ENCODE measurements around the gene RELL1.

The RELL1 gene, protein sequence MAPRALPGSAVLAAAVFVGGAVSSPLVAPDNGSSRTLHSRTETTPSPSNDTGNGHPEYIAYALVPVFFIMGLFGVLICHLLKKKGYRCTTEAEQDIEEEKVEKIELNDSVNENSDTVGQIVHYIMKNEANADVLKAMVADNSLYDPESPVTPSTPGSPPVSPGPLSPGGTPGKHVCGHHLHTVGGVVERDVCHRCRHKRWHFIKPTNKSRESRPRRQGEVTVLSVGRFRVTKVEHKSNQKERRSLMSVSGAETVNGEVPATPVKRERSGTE

DNA sequence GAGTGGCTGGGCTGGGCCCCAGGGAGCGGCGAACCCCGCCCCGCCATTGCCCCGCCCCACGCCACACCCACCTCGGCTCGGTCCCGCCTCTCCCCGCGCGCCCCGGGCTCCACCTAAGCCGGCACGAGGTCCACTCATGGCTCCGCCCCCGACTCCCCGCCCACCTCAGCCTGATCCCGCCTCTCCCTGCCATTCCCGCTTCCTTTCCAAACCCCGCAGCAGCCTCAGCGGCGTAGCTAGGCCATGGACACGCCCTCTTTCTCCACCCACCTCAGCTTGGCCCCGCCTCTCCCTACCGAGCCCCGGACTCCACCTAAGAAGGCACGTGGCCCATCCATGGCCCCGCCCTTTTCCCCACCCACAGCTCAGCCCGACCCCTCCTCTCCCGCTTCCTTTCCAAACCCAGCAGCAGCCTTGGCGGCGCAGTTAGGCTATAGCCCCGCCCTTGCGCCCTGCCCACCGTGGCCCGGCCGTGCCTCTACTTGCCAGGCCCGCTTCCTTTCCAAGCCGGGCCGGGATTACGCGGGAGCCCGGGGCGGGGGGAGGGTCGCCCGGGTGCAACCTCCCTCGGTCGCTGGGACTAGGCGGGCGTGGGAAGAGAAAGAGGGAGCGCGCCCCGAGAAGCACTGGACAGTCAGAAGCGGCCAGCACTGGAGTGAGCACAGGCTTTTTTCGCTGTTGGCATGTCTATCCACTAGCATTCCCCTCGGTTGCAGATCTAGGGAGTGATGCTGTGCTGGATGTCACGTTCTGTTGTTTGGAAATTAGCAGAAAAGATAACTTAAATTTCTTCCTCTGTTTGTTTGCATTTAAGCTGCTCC lies at the start of gene RELL1:
Gene RELL1, minus strand, starts transcription at position 4 of the 821 bp plus-strand sequence. CDS start 89 bp downstream, outside the sequence.
- DNase-seq = peak; percentile 92

DNA sequence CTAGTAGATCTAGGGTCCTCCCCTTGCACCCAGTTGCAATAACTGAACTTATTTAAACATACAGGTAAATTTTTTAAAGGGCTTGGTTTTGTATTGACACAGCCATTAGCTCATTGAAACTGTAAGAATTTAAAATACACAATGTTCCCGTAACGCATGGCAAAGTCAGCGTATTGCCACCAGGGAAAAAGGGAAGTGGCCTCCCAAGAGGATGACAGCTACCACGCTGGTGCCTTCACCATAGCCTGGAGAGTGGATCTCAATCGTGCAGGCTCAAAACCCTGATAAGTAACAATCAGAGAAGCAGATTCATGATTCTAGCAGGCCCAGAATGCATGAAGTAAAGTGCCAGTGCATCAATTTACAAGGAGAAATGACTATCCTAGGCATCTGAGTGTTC lies 49.4 kb upstream of the RELL1 start:
- DNase-seq = no peak

DNA sequence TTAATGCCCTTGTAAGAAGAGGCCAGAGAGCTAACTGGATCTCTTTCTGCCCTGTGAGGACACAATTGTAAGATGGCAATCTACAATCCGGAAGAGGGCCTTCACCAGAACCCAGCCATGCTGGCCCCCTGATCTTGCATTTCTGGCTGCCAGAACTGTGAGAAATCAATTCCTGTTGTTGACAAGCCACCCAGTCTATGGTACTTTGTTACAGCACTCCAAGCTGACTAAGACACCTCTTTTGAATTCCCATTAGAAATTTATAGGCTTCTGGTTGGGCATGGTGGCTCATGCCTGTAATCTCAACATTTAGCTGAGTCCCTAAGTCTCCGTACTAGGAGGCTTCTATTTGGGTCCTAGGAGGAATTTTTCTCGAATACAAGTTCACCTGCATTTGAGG lies 48.8 kb upstream of the RELL1 start:
- DNase-seq = no peak

DNA sequence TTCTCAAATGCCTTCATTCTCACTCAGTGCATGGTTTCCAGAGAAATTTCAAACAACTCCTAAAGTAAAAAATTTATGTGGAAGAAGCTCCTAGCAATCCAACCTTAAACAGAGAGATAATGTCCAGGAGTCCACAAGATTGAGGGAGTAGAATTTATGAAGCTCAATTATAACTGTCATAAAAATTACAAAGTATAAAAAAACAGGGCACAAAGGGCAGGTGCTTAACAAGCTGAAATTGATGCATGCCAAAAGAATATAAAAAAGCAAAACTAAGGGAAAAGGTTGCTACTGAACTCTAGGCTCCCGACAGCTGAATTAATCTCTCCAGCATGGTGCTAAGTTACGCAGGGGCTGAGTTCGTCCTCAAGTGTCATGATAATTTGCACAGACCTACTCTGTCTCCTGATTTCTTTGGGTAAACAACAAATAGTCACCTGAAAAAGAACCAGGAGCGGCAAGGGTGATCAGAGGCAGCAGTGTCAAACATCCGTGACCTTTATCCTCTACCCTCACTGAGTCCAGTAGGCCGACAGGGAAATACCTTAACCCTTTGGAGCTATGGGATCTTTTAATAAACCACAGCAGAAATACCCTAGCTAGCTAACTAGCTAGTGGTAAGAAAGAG lies 47.2 kb upstream of the RELL1 start:
- no peak for DNase-seq

DNA sequence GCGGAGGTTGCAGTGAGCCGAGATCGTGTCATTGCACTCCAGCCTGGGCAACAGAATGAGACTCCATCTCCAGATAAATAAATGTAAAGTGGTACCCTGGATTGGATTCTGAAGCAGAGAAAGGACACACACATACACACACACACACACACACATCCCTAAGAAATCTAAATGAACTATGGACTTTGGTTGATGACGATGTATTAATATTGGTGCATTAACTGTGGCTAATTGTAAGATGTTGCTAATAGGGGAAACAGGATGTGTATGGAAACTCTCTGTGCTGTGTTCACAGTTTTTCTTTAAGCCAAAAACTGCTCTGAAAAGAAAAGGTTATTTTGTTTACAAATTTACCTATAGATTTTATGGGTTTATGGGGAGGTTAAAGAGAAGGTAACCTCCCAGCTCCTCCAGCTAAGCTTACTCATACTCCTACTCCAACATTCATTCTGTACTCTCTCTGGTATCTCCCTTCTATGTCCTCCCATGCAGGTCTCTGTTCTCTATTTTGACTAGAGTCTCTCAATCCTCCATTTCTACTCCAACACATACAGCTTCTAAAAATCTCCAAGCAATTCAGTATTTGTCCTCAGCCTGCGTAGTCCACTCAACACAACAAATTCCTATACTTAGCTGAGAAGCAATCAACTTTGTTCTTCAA lies 46.5 kb upstream of the RELL1 start:
- DNase-seq = no peak

DNA sequence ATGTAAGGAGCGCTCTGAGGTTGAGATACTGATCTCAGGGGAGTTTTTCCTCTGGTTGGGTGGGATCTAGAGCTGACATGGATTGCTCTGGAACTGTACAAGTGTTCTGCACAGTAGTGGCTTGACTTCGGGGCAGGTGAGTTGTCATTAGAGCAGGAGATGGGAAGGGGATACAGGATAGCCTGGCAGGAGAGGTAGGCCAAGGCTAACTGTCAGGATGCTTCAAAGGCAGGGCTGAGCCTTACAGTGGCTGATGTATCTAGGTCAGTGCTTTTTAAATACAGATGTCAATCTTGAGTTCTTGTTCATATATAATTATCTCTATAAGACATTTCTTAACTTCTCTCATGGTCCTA lies 43.5 kb upstream of the RELL1 start:
- DNase-seq = no peak

DNA sequence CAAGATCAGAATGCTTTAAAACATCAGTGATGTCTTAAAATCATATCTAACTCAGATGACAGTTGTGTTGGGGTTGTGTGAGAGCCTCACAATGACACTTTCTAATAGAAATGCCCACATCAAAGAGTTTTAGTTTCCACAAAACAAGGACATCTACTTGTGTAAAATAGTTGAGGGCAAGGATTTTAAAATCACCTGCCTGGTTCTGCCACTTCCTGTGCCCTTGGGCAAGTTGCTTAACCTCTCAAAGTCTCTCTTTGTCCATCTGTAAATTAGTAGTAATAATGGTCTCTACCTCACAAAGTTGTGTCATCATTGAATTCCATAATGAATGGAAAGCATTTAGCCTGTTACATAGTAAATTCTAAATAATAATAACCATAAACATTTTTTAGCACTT lies 41.9 kb upstream of the RELL1 start:
- no peak for DNase-seq

DNA sequence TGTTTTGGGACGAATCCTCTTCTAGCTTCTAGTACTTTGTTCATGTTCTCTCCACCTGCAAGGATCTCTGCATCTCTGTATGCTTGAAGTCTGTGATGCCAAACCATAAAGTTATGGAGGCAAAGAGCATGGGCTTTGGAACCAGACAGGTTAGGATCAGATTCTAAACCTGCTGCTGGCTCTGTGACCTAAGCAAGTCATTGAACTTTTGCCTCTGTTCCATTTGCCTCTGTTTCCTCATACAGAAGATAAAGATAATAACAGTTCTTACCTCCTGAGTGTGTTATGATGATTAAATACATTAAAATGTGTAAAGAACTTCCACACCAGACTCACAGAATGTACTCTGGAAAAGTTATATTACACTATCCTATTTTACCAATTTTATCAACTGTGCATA lies 41.5 kb upstream of the RELL1 start:
- DNase-seq = no peak

DNA sequence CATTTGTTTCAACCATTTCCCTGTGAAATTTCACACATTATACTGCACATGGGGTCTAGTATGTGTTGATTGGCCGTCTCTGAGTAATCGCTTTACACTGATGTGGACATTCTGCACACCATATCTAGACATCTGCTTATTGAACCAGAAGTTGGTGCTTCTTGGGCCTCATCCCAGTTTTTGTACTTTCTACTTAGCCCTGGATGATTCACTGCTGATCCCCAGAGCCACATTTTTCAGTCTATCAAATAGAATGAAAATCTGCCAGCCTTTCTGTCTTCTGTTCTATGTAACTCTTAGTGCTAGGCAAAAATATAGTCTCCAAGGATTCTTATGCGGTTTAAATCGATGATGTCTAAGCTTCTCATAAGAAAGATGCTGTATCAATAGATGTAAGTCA lies 40.5 kb upstream of the RELL1 start:
- DNase-seq = no peak

DNA sequence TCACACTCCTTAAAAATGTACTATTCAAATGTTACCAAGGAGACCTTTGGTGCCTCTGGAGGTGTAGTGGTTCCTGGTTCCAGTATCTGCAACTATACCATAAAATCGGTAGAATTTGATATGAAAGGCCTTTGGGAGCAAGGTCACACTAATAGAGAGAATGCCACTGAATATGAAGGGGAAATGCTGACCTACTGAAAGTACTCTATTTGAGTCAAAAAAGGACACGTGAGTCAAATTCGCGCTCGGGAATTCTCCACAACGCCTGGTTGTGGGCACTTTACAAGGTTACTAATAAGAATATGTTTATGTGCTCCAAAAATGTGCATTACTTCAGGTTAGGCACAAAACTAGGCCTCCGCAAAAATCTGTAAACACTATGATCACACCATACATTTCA lies 39.5 kb upstream of the RELL1 start:
- no peak for DNase-seq

DNA sequence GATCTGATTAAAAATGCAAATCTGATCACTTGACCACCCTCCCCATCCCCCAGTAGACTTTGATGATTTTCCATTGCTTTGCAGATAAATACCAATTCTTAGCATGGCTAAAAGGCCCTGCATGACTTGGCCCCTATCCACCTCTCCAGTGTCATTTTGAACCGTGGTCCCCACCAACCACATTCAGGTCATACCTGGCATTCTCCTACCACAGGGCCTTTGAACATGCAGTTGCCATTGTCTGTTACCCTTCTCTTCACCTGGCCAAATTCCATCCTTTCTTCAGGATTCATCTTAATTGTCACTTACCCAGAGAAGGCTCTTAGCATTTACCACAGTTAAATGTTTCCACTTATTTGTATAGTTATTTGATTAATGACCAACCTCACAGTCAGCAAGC lies 36.9 kb upstream of the RELL1 start:
- DNase-seq = no peak

DNA sequence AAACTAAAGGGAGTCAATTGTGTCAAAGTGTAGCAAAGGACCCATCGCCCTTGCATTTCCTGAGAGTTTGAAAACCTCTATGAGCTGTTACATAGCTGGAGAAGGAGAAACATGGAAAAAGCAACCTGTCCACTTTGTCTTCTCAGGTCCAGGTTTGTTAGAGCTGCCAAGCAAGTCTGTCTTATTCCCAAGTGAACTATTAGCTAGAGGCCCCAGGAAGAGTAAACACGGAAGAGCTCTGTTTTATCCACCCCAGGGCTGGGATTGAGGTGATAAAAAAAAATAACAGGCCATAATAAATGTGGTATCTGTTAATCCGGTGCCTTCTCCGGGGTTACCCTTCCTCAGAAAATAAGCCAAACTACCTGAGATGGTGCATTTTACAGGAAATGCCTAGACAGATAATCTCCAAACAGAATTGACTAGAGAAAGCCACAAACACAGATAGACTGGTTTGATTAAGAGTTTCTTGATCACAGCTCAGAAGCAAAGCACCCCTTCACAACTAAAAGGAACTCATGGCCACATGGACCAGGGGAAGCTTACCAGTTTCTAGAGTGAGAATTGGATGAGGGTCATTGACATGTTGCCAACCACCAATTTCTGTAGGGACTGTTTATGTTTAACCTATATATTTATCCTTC lies 35.9 kb upstream of the RELL1 start:
- DNase-seq = no peak

DNA sequence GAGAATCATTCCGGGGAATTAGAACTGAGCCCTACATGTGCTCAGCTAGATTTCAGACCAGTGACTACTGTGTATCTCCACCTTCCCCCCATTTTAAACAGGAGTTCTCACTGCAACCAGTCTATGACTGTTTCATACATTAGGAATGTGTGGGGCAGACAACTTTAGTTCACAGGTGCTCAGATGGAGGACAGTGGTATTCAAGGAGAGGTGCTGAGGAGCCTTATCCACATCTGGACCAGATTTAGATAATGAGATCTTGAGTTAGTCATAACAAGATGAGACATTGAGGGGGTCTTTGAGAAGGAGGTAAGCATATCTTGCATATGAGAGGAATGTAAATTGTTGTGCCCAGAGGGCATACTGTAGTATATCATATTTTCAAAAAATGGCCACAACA lies 32.8 kb upstream of the RELL1 start:
- DNase-seq = no peak

DNA sequence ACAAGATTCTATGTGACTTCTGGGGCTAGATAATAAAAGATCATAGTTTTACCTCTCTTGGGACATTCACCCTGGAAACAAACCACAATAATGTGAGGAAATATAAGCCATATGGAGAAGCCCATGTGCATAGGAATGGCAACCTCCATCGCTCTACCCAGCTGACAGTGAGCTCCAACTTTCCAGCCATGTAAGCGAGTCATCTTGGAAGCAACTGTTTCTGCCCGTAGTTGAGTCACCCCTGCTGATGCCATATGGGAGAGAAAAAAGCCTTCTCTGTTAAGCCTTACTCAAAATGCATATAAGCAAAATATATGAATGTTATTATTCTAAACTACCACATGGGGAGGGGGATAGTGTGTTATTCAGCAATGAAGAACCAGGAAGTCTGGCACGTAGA lies 31.4 kb upstream of the RELL1 start:
- DNase-seq = no peak

DNA sequence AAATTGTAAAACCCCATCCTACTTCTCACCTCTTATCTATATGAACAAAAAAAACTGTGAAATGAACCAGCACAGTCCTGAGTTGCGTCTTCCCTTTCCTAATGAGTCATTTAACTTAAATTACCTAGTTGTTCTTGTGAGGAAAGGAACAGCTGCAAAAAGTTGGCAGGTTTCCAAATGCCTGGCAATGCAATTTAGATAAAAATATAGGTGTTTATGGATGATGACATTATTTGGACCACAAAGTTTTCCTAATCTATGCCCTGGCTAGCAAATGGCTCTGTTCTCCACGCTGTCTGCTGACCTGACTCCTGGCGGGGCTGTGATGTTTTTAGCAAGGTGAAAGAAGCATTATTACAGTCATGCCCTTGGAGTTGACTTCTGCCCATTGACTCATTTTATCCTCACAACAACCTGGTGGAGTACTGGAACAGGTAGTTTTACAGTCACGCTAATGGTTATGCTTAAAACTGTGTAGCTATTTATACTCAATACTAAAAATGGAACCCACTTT lies 29.8 kb upstream of the RELL1 start:
- peak; percentile 3 for DNase-seq

DNA sequence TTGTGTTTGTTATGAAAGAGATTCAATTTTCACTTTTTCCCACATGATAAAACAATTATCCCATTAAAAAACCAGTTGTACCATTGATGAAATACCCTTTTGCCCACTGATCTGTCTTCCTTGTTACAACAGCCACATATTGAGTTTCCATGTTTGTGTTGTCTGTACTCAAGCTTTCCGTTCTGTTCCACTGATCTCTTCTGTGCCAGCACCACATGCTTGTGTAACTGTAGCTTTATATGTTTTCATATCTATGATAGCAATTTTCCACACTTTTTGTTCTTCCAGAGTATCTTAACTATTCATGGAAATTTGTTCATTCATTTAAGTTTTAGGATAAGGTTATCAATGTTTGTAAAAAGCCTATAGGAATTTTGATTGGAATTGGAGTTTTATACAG lies 24.3 kb upstream of the RELL1 start:
- DNase-seq = no peak

DNA sequence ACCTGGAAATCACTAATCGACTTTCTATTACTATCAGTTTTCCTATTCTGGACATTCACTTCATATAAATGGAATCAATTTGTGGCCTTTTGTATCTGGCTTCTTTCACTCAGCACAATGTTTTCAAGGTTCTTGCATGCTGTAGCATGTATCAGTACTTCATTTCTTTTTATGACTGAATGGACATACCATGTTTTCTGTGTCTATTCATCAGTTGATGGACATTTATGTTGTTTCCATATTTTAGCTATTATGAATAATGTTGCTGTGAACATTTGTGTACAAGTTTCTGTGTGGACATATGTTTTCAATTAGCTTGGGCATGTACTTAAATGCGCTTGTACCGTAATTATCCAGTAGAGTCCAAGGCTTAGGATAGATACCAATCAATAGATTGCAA lies 19.9 kb upstream of the RELL1 start:
- no peak for DNase-seq

DNA sequence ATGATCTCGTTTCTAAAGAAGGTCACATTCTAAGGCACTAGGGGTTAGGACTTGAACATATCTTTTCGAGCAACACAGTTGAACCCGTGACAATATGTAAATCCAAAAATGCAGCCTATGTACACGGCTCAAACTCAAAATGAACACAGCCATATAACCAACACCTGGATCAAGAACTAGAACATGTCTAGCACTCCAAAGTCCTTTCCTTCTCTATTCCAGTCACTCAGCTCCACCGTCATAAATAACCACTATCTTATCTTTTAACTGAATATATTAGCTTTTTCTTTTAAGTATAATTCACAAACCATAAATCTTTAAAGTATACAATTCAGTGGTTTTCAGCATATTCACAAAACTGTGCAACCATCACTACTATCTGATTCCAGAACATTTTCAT lies 19.4 kb upstream of the RELL1 start:
- no peak for DNase-seq

DNA sequence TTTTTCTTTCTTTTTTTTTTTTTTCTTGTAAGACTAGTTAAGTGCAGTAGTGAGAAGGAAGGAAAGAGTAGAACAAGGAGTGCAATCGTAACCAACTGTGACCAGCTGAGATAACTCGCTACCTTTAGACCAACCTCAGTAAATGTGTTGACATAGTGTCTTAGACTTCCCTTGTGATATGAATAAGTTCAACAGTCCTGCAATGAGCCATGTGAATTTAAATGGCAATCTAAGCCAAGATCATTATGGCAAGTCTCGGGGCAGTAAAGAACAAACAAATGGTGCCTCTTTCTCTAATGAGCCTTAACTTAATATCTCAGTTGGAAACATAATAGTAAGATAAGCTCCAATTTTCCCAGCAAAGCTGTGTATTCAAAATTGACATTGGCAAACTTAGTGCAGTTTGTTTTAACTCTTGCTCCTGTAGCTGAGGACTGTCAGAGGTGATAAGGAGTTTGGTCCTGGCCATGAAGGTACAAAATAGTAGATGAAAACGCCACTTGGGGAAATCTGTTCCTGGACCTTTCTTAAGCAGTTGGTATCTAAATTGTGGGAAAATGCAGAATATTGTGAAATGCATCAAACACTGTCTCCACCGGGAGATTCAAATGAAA lies 13.8 kb upstream of the RELL1 start:
- no peak for DNase-seq

DNA sequence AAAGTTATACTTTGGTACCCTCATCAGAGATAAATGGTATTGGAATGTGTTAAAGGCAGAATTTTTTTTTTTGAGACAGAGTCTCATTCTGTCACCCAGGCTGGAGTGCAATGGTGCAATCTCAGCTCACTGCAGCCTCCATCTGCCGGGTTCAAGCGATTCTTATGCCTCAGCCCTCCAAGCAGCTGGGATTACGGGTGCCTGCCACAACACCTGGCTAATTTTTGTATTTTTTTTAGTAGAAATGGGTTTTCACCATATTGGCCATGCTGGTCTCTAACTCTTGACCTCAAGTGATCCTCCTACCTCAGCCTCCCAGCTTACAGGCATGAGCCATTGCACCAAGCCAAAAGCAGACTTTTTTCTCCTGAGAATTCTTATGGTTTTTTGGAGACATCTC lies 11.4 kb upstream of the RELL1 start:
- no peak for DNase-seq

DNA sequence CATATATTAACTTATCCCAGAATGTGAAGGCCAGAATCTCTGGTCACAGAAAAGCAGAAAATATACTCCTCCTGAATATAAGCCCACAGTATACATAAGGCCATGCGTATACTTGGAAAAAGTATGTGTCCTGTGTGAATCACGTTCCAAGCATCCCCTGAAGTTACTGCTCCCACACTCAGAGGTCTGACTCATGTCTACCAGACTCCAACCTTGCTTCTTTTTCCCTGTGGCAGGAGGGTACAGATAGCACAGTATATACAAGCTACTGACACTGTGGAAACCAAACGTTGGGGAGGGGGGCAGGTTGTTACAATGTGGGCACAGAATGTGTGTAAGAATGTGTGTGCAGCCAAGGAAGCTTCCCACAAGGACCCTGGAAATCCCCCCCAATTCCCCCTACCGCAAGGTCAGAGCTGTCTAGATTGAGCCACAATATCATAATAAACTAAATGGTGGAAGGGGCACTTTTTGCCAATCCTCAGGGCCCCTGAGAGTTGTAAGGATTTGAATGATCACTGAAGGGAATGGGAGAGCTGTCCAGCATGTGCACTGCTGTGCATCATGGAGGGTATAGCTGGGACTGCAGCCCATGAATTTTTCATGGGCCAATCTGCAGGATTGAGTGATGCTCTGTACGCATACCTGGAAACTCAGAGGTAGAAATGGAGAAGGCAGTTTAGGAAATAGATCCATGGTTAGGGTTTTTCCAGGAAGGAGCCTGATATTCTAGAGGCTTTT lies 7.4 kb upstream of the RELL1 start:
- DNase-seq = no peak

DNA sequence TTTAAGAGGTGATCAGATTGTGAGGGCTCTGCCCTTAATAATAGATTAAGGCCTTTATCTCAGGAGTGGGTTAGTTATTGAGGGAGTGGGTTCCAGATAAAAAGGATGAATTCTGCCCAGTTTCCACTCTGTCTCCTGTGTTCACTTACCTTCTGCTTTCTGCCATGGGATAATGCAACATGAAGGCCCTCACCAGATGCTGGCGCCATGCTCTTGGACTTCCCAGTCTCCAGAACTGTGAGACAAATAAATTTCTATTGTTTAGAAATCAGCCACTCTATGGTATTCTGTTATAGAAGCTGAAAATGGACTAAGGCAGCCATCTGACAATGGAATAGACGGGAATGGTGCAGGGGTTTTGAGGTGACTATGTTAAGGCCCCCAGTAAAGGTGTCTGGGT lies 6.9 kb upstream of the RELL1 start:
- no peak for DNase-seq

Measured in DMS153 (cell line).